HEK293 (cell line): ENCODE results near the gene ZFP36.

Source experiments
- CTCF ChIA-PET: fragments of 350-600 bp; formaldehyde crosslinking; extraction: SDS; loops from one replicate; lab custom pipeline; 2021; ENCODE audit warnings: antibody characterized with exemption; lab: Yijun Ruan, JAX
- POLR2A ChIA-PET: fragments of 300-600 bp; formaldehyde crosslinking; extraction: SDS; loops from one replicate; lab custom pipeline; 2020; ENCODE audit warnings: antibody characterized with exemption, inconsistent platforms; lab: Yijun Ruan, JAX
- H3K27ac ChIP-seq: fragments of 200-500 bp; sonication (Bioruptor generic); 2 replicates; pipeline ENCODE4 v1.5.1; 2014; ENCODE audit warnings: low read depth, low read length, control low read depth, inconsistent platforms; ENCODE audit errors: extremely low read depth
- H3K36me3 ChIP-seq, 2 experiments: fragments of 200-500 bp in 1 of 2; sonication (Bioruptor generic) in 1 of 2; 1 replicate in 1 of 2; 2 replicates in 1 of 2; pipeline ENCODE4 v1.5.1; 2014 to 2017; ENCODE audit warnings: inconsistent platforms in 2 of 2, low read length in 2 of 2; ENCODE audit not compliant: control insufficient read depth in 2 of 2, insufficient read depth in 1 of 2
- H3K4me1 ChIP-seq: fragments of 200-500 bp; sonication (Bioruptor generic); 2 replicates; pipeline ENCODE4 v1.5.1; 2014; ENCODE audit warnings: mild to moderate bottlenecking, low read length, inconsistent platforms; ENCODE audit not compliant: control insufficient read depth, insufficient read depth
- H3K4me3 ChIP-seq: 2 replicates; pipeline ENCODE4 v1.5.1; 2011; ENCODE audit warnings: low read depth, mild to moderate bottlenecking, control low read depth, low read length, moderate library complexity
- H3K9me3 ChIP-seq: fragments of 200-500 bp; sonication (Bioruptor generic); 2 replicates; pipeline ENCODE4 v1.5.1; 2014; ENCODE audit warnings: low read depth, low read length, inconsistent platforms; ENCODE audit not compliant: control insufficient read depth, insufficient read depth
- BCL11B ChIP-seq: fragments of 450-650 bp; formaldehyde crosslinking; IDR thresholded peaks from 2 replicates; pipeline ENCODE4 v1.5.1; 2016; ENCODE audit warnings: low read depth, missing biosample characterization, missing genetic modification characterization
- GLIS1 ChIP-seq: fragments of 450-650 bp; formaldehyde crosslinking; IDR thresholded peaks from 2 replicates; pipeline ENCODE4 v1.5.1; 2016; ENCODE audit warnings: missing biosample characterization, missing genetic modification characterization
- KLF1 ChIP-seq: fragments of 450-650 bp; formaldehyde crosslinking; IDR thresholded peaks from 2 replicates; pipeline ENCODE4 v1.5.1; 2016; ENCODE audit warnings: missing biosample characterization, missing genetic modification characterization
- KLF17 ChIP-seq: fragments of 450-650 bp; formaldehyde crosslinking; IDR thresholded peaks from 2 replicates; pipeline ENCODE4 v1.5.1; 2016; ENCODE audit warnings: missing biosample characterization, missing genetic modification characterization
- ZBTB10 ChIP-seq: fragments of 450-650 bp; formaldehyde crosslinking; IDR thresholded peaks from 2 replicates; pipeline ENCODE4 v1.5.1; 2016; ENCODE audit warnings: missing biosample characterization, missing genetic modification characterization
- ZBTB11 ChIP-seq: fragments of 450-650 bp; formaldehyde crosslinking; conservative IDR thresholded peaks from 2 replicates; pipeline ENCODE4 v1.5.1; 2016; ENCODE audit warnings: low read depth, missing biosample characterization, missing genetic modification characterization
- ZBTB48 ChIP-seq: fragments of 450-650 bp; formaldehyde crosslinking; IDR thresholded peaks from 2 replicates; pipeline ENCODE4 v1.5.1; 2016; ENCODE audit warnings: missing biosample characterization, missing genetic modification characterization
- ZIC2 ChIP-seq: fragments of 450-650 bp; formaldehyde crosslinking; IDR thresholded peaks from 2 replicates; pipeline ENCODE4 v1.5.1; 2016; ENCODE audit warnings: missing biosample characterization, missing genetic modification characterization
- ZNF10 ChIP-seq: fragments of 450-650 bp; formaldehyde crosslinking; IDR thresholded peaks from 2 replicates; pipeline ENCODE4 v1.5.1; 2017; ENCODE audit warnings: missing biosample characterization, missing genetic modification characterization
- ZNF274 ChIP-seq, 2 experiments: fragments of 200-500 bp in 1 of 2; fragments of 450-650 bp in 1 of 2; sonication (Bioruptor generic) in 1 of 2; formaldehyde crosslinking in 1 of 2; IDR thresholded peaks; 2 replicates each; pipeline versions ENCODE4 v1.5.1 to v1.6.1; 2014 to 2016; ENCODE audit warnings: borderline replicate concordance in 1 of 2, inconsistent platforms in 1 of 2, low read length in 1 of 2, missing biosample characterization in 1 of 2, missing genetic modification characterization in 1 of 2
- ZNF341 ChIP-seq: fragments of 450-650 bp; formaldehyde crosslinking; IDR thresholded peaks from 2 replicates; pipeline ENCODE4; 2016; ENCODE audit warnings: low read depth, missing biosample characterization, missing genetic modification characterization
- ZNF558 ChIP-seq: fragments of 450-650 bp; formaldehyde crosslinking; IDR thresholded peaks from 2 replicates; pipeline ENCODE4 v1.5.1; 2016; ENCODE audit warnings: missing biosample characterization, missing genetic modification characterization
- ZNF596 ChIP-seq: fragments of 450-650 bp; IDR thresholded peaks from 2 replicates; pipeline ENCODE4 v1.5.0; 2018; ENCODE audit warnings: missing biosample characterization, mild to moderate bottlenecking, missing genetic modification characterization, moderate library complexity
- ZNF600 ChIP-seq: fragments of 450-650 bp; formaldehyde crosslinking; IDR thresholded peaks from 2 replicates; pipeline ENCODE4 v1.5.1; 2016; ENCODE audit warnings: missing biosample characterization, missing genetic modification characterization
- ZNF692 ChIP-seq: fragments of 450-650 bp; formaldehyde crosslinking; IDR thresholded peaks from 2 replicates; pipeline ENCODE4 v1.5.1; 2016; ENCODE audit warnings: missing biosample characterization, missing genetic modification characterization
- ZNF768 ChIP-seq: fragments of 450-650 bp; formaldehyde crosslinking; IDR thresholded peaks from 2 replicates; pipeline ENCODE4 v1.5.1; 2018; ENCODE audit warnings: missing biosample characterization, mild to moderate bottlenecking, missing genetic modification characterization

The ZFP36 gene

GRCh38 chr19:39360599-39360998 is 46.0 kb upstream of the ZFP36 start:
- ChIA-PET POLR2A (no interaction called here), CTCF (interaction anchor here (0.7 kb wide), 2 partner anchors 37 to 51 kb away, joined by 3 to 4 read pairs; no protein-coding TSS in a partner anchor)
- peaks cover 88 to 95% of the 10 kb centered on the region in 2 experiments for H3K36me3 ChIP-seq

GRCh38 chr19:39362682-39363657 is 43.7 kb upstream of the ZFP36 start:
- H3K27ac ChIP-seq, result peak overlapping the region; percentile 41; the same call in 1 of the 2 replicates
- CTCF ChIA-PET, result interaction anchor here (0.9 to 1.3 kb wide), 7 partner anchors 21 to 176 kb away, joined by 3 to 7 read pairs (median 3); partner anchors contain the start of genes EID2B, PLEKHG2 and SAMD4B

More at GRCh38 chr19:39360599-39360998, 46.0 kb upstream of the ZFP36 start:
- peak; percentile 22; the same call in 1 of the 2 replicates for TF ChIP-seq ZIC2 (tag by site-specific recombination)
- TF ChIP-seq ZNF768 (tag by site-specific recombination), result no peak
- 0 out of 2 replicates have a peak, but pooled peaks have one; percentile 21 for TF ChIP-seq ZBTB10 (tag by site-specific recombination)
- peak overlapping the region; percentile 41; the same call in 1 of the 2 replicates for H3K27ac ChIP-seq
- no peak overlapping the region for H3K4me3 ChIP-seq
- H3K4me1 ChIP-seq, result no peaks in the 10 kb centered on the region
- H3K9me3 ChIP-seq, result no peaks in the 10 kb centered on the region

GRCh38 chr19:39363901-39364457 is 42.7 kb upstream of the ZFP36 start:
- CTCF ChIA-PET, result interaction anchor here (1.0 to 1.2 kb wide), 4 partner anchors 9 to 36 kb away, joined by 3 to 4 read pairs (median 4); no protein-coding TSS in a partner anchor
- TF ChIP-seq ZNF10, result no peak
- 0 out of 2 replicates have a peak, but pooled peaks have one; percentile 28 for TF ChIP-seq ZBTB48
- TF ChIP-seq ZIC2 (tag by site-specific recombination), result peak; percentile 72
- no peak for TF ChIP-seq ZBTB11 (tag by site-specific recombination)
- TF ChIP-seq ZNF600, result 0 out of 2 replicates have a peak, but pooled peaks have one; percentile 24
- peak; percentile 73 for TF ChIP-seq GLIS1 (tag by site-specific recombination)
- no peak for TF ChIP-seq BCL11B
- peak; percentile 79 for TF ChIP-seq KLF1 (tag by site-specific recombination)
- TF ChIP-seq ZNF341 (tag by site-specific recombination), result 0 out of 2 replicates have a peak, but pooled peaks have one; percentile 13
- no peak for TF ChIP-seq ZNF692 (tag by site-specific recombination)
- TF ChIP-seq, all 188 proteins: peak for 6
- Histone ChIP-seq H3K4me3 (no peak overlapping the region), H3K36me3 (peaks cover 82 to 94% of the 10 kb centered on the region in 2 experiments), H3K27ac (peak overlapping the region; percentile 41; the same call in 1 of the 2 replicates), H3K9me3 (no peaks in the 10 kb centered on the region), H3K4me1 (no peaks in the 10 kb centered on the region)
- POLR2A ChIA-PET, result interaction anchor here (1.5 kb wide), 1 partner anchor 22 kb away, joined by 3 read pairs; the partner anchor contains the start of gene SAMD4B

More at GRCh38 chr19:39362682-39363657, 43.7 kb upstream of the ZFP36 start:
- Histone ChIP-seq H3K4me3 (no peak overlapping the region), H3K9me3 (no peaks in the 10 kb centered on the region), H3K4me1 (no peaks in the 10 kb centered on the region), H3K36me3 (peaks cover 82 to 94% of the 10 kb centered on the region in 2 experiments)
- TF ChIP-seq KLF17 (tag by site-specific recombination), result peak; percentile 89
- TF ChIP-seq ZNF596 (tag by site-specific recombination), result no peak
- TF ChIP-seq KLF1 (tag by site-specific recombination), result peak; percentile 68
- no peak for TF ChIP-seq ZNF274 (IDR thresholded peaks at IDR 0.05; ENCODE audit: low read length)
- no peak for TF ChIP-seq ZNF274 (tag by site-specific recombination; IDR thresholded peaks at IDR 0.05; ENCODE audit: borderline replicate concordance)
- no peak for TF ChIP-seq ZNF558 (tag by site-specific recombination)
- TF ChIP-seq, all 188 proteins: peak for 2
- POLR2A ChIA-PET, result interaction anchor here (0.6 to 2.2 kb wide), 7 partner anchors 10 to 118 kb away, joined by 3 to 13 read pairs (median 4); partner anchors contain the start of genes MED29, PAF1, RPS16 and SAMD4B
